Thoracic aorta (tissue), 2 donors: Measurements from ENCODE around the gene FRMPD4. TPM values are rescaled to one million over a fixed set of nuclear protein-coding genes. Genes with fewer than 3 reads are reported as not detected.

Experiments used
- ATAC-seq: fragments of 150-250 bp; one replicate; pipeline ENCODE4 v1.8.0; 2017; ENCODE audit warnings: low read depth; ENCODE audit not compliant: insufficient number of reproducible peaks, low FRiP score
- DNase-seq: peaks from one replicate; pipeline ENCODE4 v3.0.0-alpha.2; 2020; ENCODE audit warnings: low spot score
- H3K27ac ChIP-seq, 2 donors: fragments of 200-600 bp; sonication (generic); 1 replicate in 1 of 2; 2 replicates in 1 of 2; pipeline ENCODE4 v1.5.1; 2016; ENCODE audit warnings: mild to moderate bottlenecking in 2 of 2, moderate library complexity in 2 of 2
- H3K27me3 ChIP-seq: fragments of 200-600 bp; sonication (generic); replicated peaks from 2 replicates; pipeline ENCODE4 v1.6.0; 2016; ENCODE audit warnings: mild to moderate bottlenecking; ENCODE audit not compliant: insufficient read depth
- H3K36me3 ChIP-seq: fragments of 200-600 bp; sonication (generic); one replicate; pipeline ENCODE4 v1.5.1; 2016
- H3K4me1 ChIP-seq, 2 donors: fragments of 200-600 bp; sonication (generic); 1 replicate in 1 of 2; 2 replicates in 1 of 2; pipeline versions ENCODE4 v1.5.1 to v1.6.0; 2016; ENCODE audit warnings: low read depth in 2 of 2, mild to moderate bottlenecking in 1 of 2; ENCODE audit not compliant: control insufficient read depth in 1 of 2
- H3K4me3 ChIP-seq: fragments of 200-600 bp; sonication (generic); 2 replicates; pipeline ENCODE4 v1.5.1; 2016; ENCODE audit warnings: mild to moderate bottlenecking
- H3K9me3 ChIP-seq: fragments of 200-600 bp; sonication (generic); 2 replicates; pipeline ENCODE4 v1.5.1; 2016
- CTCF ChIP-seq: fragments of 200-600 bp; sonication (generic); IDR thresholded peaks from one replicate; pipeline ENCODE4 v1.5.1; 2019; ENCODE audit warnings: antibody characterized with exemption
- total RNA-seq, 2 donors: library from RNA; depleted of rRNA; stranded (reverse); fragments of >200 nt; gene quantifications; one replicate each; pipeline versions ENCODE4 v1.1.0 to v1.2.3, GENCODE V29; 2016

Gene FRMPD4
- total RNA-seq, 2 donors from 2014 or later, result not detected

GRCh38 chrX:12237771-12238170 is 99.5 kb downstream of the FRMPD4 start:
- H3K36me3 ChIP-seq, result no peaks in the 10 kb centered on the region
- H3K4me1 ChIP-seq, result no peaks in the 10 kb centered on the region
- DNase-seq (no peak), ATAC-seq (no peak)
- H3K27me3 ChIP-seq, result no peaks in the 10 kb centered on the region
- H3K4me3 ChIP-seq, result no peak overlapping the region
- TF ChIP-seq CTCF, result no peak
- H3K9me3 ChIP-seq, result no peaks in the 10 kb centered on the region
- no peak overlapping the region for H3K27ac ChIP-seq

GRCh38 chrX:12239356-12240082 is 101.2 kb downstream of the FRMPD4 start:
- H3K4me3 ChIP-seq, result no peak overlapping the region
- H3K27me3 ChIP-seq, result no peaks in the 10 kb centered on the region
- no peaks in the 10 kb centered on the region for H3K4me1 ChIP-seq
- TF ChIP-seq CTCF, result no peak
- H3K9me3 ChIP-seq, result no peaks in the 10 kb centered on the region
- ATAC-seq (no peak), DNase-seq (no peak)
- H3K27ac ChIP-seq, result no peak overlapping the region
- H3K36me3 ChIP-seq, result no peaks in the 10 kb centered on the region

GRCh38 chrX:12240491-12240890 is 102.2 kb downstream of the FRMPD4 start:
- no peaks in the 10 kb centered on the region for H3K4me1 ChIP-seq
- no peaks in the 10 kb centered on the region for H3K36me3 ChIP-seq
- H3K4me3 ChIP-seq, result no peak overlapping the region
- DNase-seq (no peak), ATAC-seq (no peak)
- no peaks in the 10 kb centered on the region for H3K9me3 ChIP-seq
- no peaks in the 10 kb centered on the region for H3K27me3 ChIP-seq
- H3K27ac ChIP-seq, result no peak overlapping the region
- no peak for TF ChIP-seq CTCF

GRCh38 chrX:12241026-12241425 is 102.8 kb downstream of the FRMPD4 start:
- Histone ChIP-seq H3K9me3 (no peaks in the 10 kb centered on the region), H3K27ac (no peak overlapping the region), H3K27me3 (no peaks in the 10 kb centered on the region), H3K4me1 (no peaks in the 10 kb centered on the region), H3K36me3 (no peaks in the 10 kb centered on the region), H3K4me3 (no peak overlapping the region)
- ATAC-seq (no peak), DNase-seq (no peak)
- TF ChIP-seq CTCF, result no peak

GRCh38 chrX:12245650-12246645 is 107.7 kb downstream of the FRMPD4 start:
- Histone ChIP-seq H3K4me3 (no peak overlapping the region), H3K4me1 (no peaks in the 10 kb centered on the region), H3K27ac (no peak overlapping the region), H3K9me3 (no peaks in the 10 kb centered on the region), H3K36me3 (no peaks in the 10 kb centered on the region), H3K27me3 (no peaks in the 10 kb centered on the region)
- DNase-seq (no peak), ATAC-seq (no peak)
- no peak for TF ChIP-seq CTCF
